SK-N-SH (cell line): ENCODE data around the gene MYH11. TPM values are rescaled to one million over a fixed set of nuclear protein-coding genes. Genes with fewer than 3 reads are reported as not detected.

Source experiments
- CTCF ChIA-PET: fragments of 300-600, 350-600 bp; formaldehyde crosslinking; extraction: SDS; loops from one replicate; lab custom pipeline; 2021; lab: Yijun Ruan, JAX
- POLR2A ChIA-PET: fragments of 350-600 bp; sonication (Branson Sonifier 250); formaldehyde crosslinking; extraction: SDS; loops from one replicate; lab custom pipeline; 2020; ENCODE audit warnings: antibody characterized with exemption, inconsistent platforms; lab: Yijun Ruan, JAX
- DNase-seq: peaks from one replicate; pipeline ENCODE4 v3.0.0; 2012
- H2AFZ ChIP-seq: fragments of 200-600 bp; sonication (generic); 2 replicates; pipeline ENCODE4 v1.8.1; 2016; ENCODE audit warnings: antibody characterized with exemption, mild to moderate bottlenecking, low read depth
- H3F3A ChIP-seq: fragments of 200-600 bp; sonication (generic); replicated peaks from 2 replicates; pipeline ENCODE3; 2016; ENCODE audit warnings: antibody characterized with exemption, mild to moderate bottlenecking; ENCODE audit not compliant: insufficient read depth
- H3K27ac ChIP-seq, 2 experiments: fragments of 200-500 bp in 1 of 2; fragments of 200-600 bp in 1 of 2; sonication (Bioruptor generic) in 1 of 2; sonication (generic), shearing (Covaris generic) in 1 of 2; 2 replicates each; pipeline versions ENCODE4 v1.5.1 to v1.6.1; 2014 to 2016; ENCODE audit warnings: low read depth in 2 of 2, inconsistent platforms in 1 of 2, low read length in 1 of 2, mild to moderate bottlenecking in 1 of 2, mixed read lengths in 1 of 2
- H3K27me3 ChIP-seq: fragments of 200-600 bp; sonication (generic), shearing (Covaris generic); 2 replicates; pipeline ENCODE4 v1.6.1; 2016; ENCODE audit warnings: mixed run types; ENCODE audit not compliant: insufficient read depth
- H3K36me3 ChIP-seq, 2 experiments: fragments of 200-500 bp in 1 of 2; fragments of 200-600 bp in 1 of 2; sonication (Bioruptor generic) in 1 of 2; sonication (generic) in 1 of 2; replicated peaks in 1 of 2; 2 replicates each; pipeline versions ENCODE3 to v1.5.1; 2014 to 2016; ENCODE audit warnings: low read length in 1 of 2, mild to moderate bottlenecking in 1 of 2; ENCODE audit not compliant: insufficient read depth in 2 of 2, control insufficient read depth in 1 of 2
- H3K4me1 ChIP-seq, 2 experiments: fragments of 200-500 bp in 1 of 2; fragments of 200-600 bp in 1 of 2; sonication (Bioruptor generic) in 1 of 2; sonication (generic), shearing (Covaris generic) in 1 of 2; 2 replicates each; pipeline versions ENCODE4 v1.5.1 to v1.6.1; 2014 to 2016; ENCODE audit warnings: low read depth in 1 of 2, low read length in 1 of 2, mixed run types in 1 of 2; ENCODE audit not compliant: insufficient read depth in 2 of 2, control insufficient read depth in 1 of 2
- H3K4me2 ChIP-seq: fragments of 200-600 bp; sonication (generic), shearing (Covaris generic); 2 replicates; pipeline ENCODE4 v1.6.1; 2017; ENCODE audit warnings: mixed run types
- H3K4me3 ChIP-seq, 2 experiments: fragments of 200-500 bp in 1 of 2; fragments of 200-600 bp in 1 of 2; sonication (Bioruptor generic) in 1 of 2; sonication (generic), shearing (Covaris generic) in 1 of 2; 2 replicates each; pipeline versions ENCODE4 v1.5.1 to v1.8.1; 2014 to 2016; ENCODE audit warnings: low read depth in 2 of 2, inconsistent platforms in 1 of 2, low read length in 1 of 2, mild to moderate bottlenecking in 1 of 2, mixed read lengths in 1 of 2, moderate library complexity in 1 of 2
- H3K79me2 ChIP-seq: fragments of 200-600 bp; sonication (generic); 2 replicates; pipeline ENCODE4 v1.8.1; 2017; ENCODE audit warnings: mild to moderate bottlenecking; ENCODE audit not compliant: insufficient read depth
- H3K9ac ChIP-seq: fragments of 200-600 bp; sonication (generic); 2 replicates; pipeline ENCODE4 v1.6.1; 2017; ENCODE audit warnings: mixed run types
- H3K9me2 ChIP-seq: fragments of 200-600 bp; sonication (generic); 2 replicates; pipeline ENCODE4 v1.6.1; 2017; ENCODE audit warnings: mixed run types
- H3K9me3 ChIP-seq: fragments of 200-600 bp; sonication (generic); 2 replicates; pipeline ENCODE4 v1.6.1; 2017; ENCODE audit warnings: mixed run types, mild to moderate bottlenecking, moderate library complexity
- H4K20me1 ChIP-seq: fragments of 200-600 bp; sonication (generic); 2 replicates; pipeline ENCODE4 v1.6.1; 2017; ENCODE audit warnings: mild to moderate bottlenecking, mixed run types; ENCODE audit not compliant: insufficient read depth
- ELF1 ChIP-seq: IDR thresholded peaks from 2 replicates; pipeline ENCODE4 v1.4.0; 2012
- EP300 ChIP-seq, 2 experiments: IDR thresholded peaks; 2 replicates each; pipeline versions ENCODE4 v1.4.0 to v1.6.1; 2012; ENCODE audit warnings: borderline replicate concordance in 1 of 2, low read depth in 1 of 2, low read length in 1 of 2
- FOSL2 ChIP-seq: IDR thresholded peaks from 2 replicates; pipeline ENCODE4 v1.4.0; 2012; ENCODE audit warnings: low read depth, mild to moderate bottlenecking, moderate library complexity, borderline replicate concordance
- FOXJ3 ChIP-seq: sonication (generic); formaldehyde crosslinking; IDR thresholded peaks from 2 replicates; pipeline ENCODE4 v1.5.1; 2020; ENCODE audit warnings: mild to moderate bottlenecking, missing genetic modification reagents
- FOXM1 ChIP-seq: IDR thresholded peaks from 2 replicates; pipeline ENCODE4 v1.4.0; 2012; ENCODE audit warnings: low read depth, mild to moderate bottlenecking
- GABPA ChIP-seq: IDR thresholded peaks from 2 replicates; pipeline ENCODE4 v1.4.0; 2012; ENCODE audit warnings: low read depth, mild to moderate bottlenecking
- IRF3 ChIP-seq: fragments of 150-350 bp; IDR thresholded peaks from 2 replicates; pipeline ENCODE4 v1.6.1; 2016; ENCODE audit warnings: mild to moderate bottlenecking, low read depth, low read length
- JUND ChIP-seq: IDR thresholded peaks from 2 replicates; pipeline ENCODE4 v1.4.0; 2012
- MAX ChIP-seq: IDR thresholded peaks from 2 replicates; pipeline ENCODE4 v1.4.0; 2012; ENCODE audit warnings: low read depth
- MXI1 ChIP-seq: IDR thresholded peaks from 2 replicates; pipeline ENCODE4 v1.6.1; 2012; ENCODE audit warnings: mild to moderate bottlenecking, low read depth, low read length, improper control_type of control experiment
- NFIC ChIP-seq: IDR thresholded peaks from 2 replicates; pipeline ENCODE4 v1.4.0; 2012; ENCODE audit warnings: borderline replicate concordance
- RAD21 ChIP-seq: IDR thresholded peaks from 2 replicates; pipeline ENCODE4 v1.6.1; 2012; ENCODE audit warnings: mild to moderate bottlenecking, low read length
- RCOR1 ChIP-seq: fragments of 150-350 bp; IDR thresholded peaks from 2 replicates; pipeline ENCODE4 v1.6.1; 2017; ENCODE audit warnings: antibody characterized with exemption, low read length
- RFX5 ChIP-seq: IDR thresholded peaks from 2 replicates; pipeline ENCODE4 v1.6.1; 2012; ENCODE audit warnings: mild to moderate bottlenecking, improper control_type of control experiment, low read length
- RXRA ChIP-seq: IDR thresholded peaks from 2 replicates; pipeline ENCODE4 v1.4.0; 2012; ENCODE audit warnings: low read depth, mild to moderate bottlenecking, borderline replicate concordance
- SMC3 ChIP-seq: IDR thresholded peaks from 2 replicates; pipeline ENCODE4 v1.6.1; 2012; ENCODE audit warnings: low read depth, low read length, improper control_type of control experiment
- TAF1 ChIP-seq: IDR thresholded peaks from 2 replicates; pipeline ENCODE4 v1.6.1; 2012; ENCODE audit warnings: low read depth, mild to moderate bottlenecking, low read length, moderate library complexity, borderline replicate concordance
- YY1 ChIP-seq: IDR thresholded peaks from 2 replicates; pipeline ENCODE4 v1.4.0; 2012; ENCODE audit warnings: low read depth, mild to moderate bottlenecking
- WGBS: methylation state at CpG from one replicate; pipeline ENCODE4 v1.1.6; 2017; ENCODE audit warnings: low lambda C conversion rate; 5-methylcytosine and 5-hydroxymethylcytosine counted together
- polyA plus RNA-seq, 3 experiments: library from polyadenylated mRNA; depleted of rRNA; stranded (reverse); fragments of >200 nt; gene quantifications; 2 replicates each; pipeline ENCODE4 v1.2.3, GENCODE V29; 2012
- TF ChIP-seq, protein P1 (sequence below): IDR thresholded peaks from 2 replicates; pipeline ENCODE4 v1.6.1; 2012; ENCODE audit warnings: mild to moderate bottlenecking, low read depth, low read length, moderate library complexity
- TF ChIP-seq, protein P2 (sequence below): IDR thresholded peaks from 2 replicates; pipeline ENCODE4 v1.4.0; 2012; ENCODE audit warnings: low read depth, borderline replicate concordance
- TF ChIP-seq, protein P3 (sequence below): IDR thresholded peaks from 2 replicates; pipeline ENCODE4 v1.4.0; 2012; ENCODE audit warnings: low read depth, borderline replicate concordance
- TF ChIP-seq, protein P4 (sequence below): IDR thresholded peaks from 2 replicates; pipeline ENCODE4; 2012

The MYH11 gene
- polyA plus RNA-seq, 1 of the 3 experiments (the other 2 are of a cell fraction), result 0.02 TPM

DNA sequence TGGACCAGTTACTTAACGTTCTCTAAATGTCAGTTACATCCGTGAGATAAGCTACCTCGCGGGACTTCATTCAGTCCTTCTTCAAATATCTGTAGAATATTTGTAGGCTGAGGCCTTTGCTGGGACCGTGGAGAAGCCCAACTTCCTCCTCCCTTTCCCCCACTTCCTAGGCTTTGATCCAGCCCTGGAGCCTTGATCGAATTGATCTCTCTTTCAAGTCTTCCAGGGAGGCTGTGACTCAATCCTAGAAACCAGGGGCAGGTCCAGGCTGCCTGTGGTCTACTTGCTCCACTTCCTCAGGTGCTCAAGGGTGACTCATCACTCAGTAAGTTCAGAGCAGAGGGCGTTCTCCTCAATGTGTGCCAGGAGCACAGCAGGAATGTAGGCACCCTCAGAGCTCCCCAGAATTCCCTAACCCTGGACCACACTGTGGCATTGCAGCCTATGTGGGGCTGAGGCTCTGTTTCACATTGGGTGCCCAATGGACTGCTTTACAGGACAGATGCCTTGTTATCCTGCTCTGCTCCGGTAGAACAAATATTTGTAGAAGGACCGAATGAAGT lies 42.8 kb upstream of the MYH11 start (continued):
- TF ChIP-seq IRF3 (no peak), MAX (no peak), JUND (peak; percentile 65), EP300 (IDR thresholded peaks at IDR 0.05; ENCODE audit: borderline replicate concordance in 1 of 2, low read depth in 1 of 2, low read length in 1 of 2) (no peak), GABPA (peak; percentile 25; the same call in 1 of the 2 replicates), SMC3 (no peak), FOXJ3 (CRISPR knock-in tag) (no peak), RXRA (peak; percentile 38; the same call in 1 of the 2 replicates), ELF1 (0 out of 2 replicates have a peak, but pooled peaks have one; percentile 14)
- TF ChIP-seq, protein P1, sequence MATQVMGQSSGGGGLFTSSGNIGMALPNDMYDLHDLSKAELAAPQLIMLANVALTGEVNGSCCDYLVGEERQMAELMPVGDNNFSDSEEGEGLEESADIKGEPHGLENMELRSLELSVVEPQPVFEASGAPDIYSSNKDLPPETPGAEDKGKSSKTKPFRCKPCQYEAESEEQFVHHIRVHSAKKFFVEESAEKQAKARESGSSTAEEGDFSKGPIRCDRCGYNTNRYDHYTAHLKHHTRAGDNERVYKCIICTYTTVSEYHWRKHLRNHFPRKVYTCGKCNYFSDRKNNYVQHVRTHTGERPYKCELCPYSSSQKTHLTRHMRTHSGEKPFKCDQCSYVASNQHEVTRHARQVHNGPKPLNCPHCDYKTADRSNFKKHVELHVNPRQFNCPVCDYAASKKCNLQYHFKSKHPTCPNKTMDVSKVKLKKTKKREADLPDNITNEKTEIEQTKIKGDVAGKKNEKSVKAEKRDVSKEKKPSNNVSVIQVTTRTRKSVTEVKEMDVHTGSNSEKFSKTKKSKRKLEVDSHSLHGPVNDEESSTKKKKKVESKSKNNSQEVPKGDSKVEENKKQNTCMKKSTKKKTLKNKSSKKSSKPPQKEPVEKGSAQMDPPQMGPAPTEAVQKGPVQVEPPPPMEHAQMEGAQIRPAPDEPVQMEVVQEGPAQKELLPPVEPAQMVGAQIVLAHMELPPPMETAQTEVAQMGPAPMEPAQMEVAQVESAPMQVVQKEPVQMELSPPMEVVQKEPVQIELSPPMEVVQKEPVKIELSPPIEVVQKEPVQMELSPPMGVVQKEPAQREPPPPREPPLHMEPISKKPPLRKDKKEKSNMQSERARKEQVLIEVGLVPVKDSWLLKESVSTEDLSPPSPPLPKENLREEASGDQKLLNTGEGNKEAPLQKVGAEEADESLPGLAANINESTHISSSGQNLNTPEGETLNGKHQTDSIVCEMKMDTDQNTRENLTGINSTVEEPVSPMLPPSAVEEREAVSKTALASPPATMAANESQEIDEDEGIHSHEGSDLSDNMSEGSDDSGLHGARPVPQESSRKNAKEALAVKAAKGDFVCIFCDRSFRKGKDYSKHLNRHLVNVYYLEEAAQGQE, result no peak

DNA sequence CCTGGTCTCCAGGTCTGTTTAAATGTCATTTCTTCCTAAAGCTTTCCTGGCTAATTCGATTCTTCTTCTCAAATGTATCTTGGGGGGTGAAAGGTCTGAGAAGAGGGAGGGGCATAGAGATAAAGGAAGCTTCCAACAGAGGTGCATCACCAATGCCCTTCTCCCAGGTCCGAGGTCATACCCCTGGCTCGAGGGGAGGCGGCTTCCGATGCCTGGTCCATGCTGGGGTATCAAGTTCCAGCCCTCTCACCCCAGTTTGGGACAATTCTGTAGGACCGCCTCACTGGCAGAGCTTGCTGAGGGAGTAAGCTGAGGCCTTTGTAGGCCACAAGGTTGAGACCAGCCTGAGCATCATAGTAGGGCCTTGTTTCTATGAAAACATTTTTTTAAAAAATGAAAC lies 41.8 kb upstream of the MYH11 start:
- Histone ChIP-seq H3F3A (peaks cover 9% of the 10 kb centered on the region), H3K4me1 (no peaks in the 10 kb centered on the region), H3K27ac (no peak overlapping the region), H3K9me2 (no peaks in the 10 kb centered on the region), H2AFZ (no peak overlapping the region), H3K79me2 (no peaks in the 10 kb centered on the region), H3K27me3 (no peaks in the 10 kb centered on the region), H3K9me3 (no peaks in the 10 kb centered on the region), H3K9ac (no peak overlapping the region), H3K4me2 (no peak overlapping the region), H4K20me1 (no peaks in the 10 kb centered on the region), H3K36me3 (no peaks in the 10 kb centered on the region), H3K4me3 (no peak overlapping the region)
- DNase-seq, result no peak
- 96% methylated on average over 2 of the region's 6 CpGs for WGBS
- ChIA-PET POLR2A (no interaction called here), CTCF (no interaction called here)
- no peak for TF ChIP-seq MXI1
- no peak for TF ChIP-seq IRF3
- TF ChIP-seq FOXJ3 (CRISPR knock-in tag), result no peak
- TF ChIP-seq FOXM1, result no peak
- TF ChIP-seq GABPA, result no peak
- TF ChIP-seq RAD21, result no peak
- no peak for TF ChIP-seq TAF1
- TF ChIP-seq SMC3, result no peak
- TF ChIP-seq RFX5, result no peak
- TF ChIP-seq NFIC, result no peak
- TF ChIP-seq, protein P2, sequence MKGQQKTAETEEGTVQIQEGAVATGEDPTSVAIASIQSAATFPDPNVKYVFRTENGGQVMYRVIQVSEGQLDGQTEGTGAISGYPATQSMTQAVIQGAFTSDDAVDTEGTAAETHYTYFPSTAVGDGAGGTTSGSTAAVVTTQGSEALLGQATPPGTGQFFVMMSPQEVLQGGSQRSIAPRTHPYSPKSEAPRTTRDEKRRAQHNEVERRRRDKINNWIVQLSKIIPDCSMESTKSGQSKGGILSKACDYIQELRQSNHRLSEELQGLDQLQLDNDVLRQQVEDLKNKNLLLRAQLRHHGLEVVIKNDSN, result no peak
- no peak for TF ChIP-seq FOSL2
- TF ChIP-seq, protein P3, sequence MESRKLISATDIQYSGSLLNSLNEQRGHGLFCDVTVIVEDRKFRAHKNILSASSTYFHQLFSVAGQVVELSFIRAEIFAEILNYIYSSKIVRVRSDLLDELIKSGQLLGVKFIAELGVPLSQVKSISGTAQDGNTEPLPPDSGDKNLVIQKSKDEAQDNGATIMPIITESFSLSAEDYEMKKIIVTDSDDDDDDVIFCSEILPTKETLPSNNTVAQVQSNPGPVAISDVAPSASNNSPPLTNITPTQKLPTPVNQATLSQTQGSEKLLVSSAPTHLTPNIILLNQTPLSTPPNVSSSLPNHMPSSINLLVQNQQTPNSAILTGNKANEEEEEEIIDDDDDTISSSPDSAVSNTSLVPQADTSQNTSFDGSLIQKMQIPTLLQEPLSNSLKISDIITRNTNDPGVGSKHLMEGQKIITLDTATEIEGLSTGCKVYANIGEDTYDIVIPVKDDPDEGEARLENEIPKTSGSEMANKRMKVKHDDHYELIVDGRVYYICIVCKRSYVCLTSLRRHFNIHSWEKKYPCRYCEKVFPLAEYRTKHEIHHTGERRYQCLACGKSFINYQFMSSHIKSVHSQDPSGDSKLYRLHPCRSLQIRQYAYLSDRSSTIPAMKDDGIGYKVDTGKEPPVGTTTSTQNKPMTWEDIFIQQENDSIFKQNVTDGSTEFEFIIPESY, result no peak
- TF ChIP-seq, protein P4, sequence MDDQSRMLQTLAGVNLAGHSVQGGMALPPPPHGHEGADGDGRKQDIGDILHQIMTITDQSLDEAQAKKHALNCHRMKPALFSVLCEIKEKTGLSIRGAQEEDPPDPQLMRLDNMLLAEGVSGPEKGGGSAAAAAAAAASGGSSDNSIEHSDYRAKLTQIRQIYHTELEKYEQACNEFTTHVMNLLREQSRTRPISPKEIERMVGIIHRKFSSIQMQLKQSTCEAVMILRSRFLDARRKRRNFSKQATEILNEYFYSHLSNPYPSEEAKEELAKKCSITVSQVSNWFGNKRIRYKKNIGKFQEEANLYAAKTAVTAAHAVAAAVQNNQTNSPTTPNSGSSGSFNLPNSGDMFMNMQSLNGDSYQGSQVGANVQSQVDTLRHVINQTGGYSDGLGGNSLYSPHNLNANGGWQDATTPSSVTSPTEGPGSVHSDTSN, result no peak
- TF ChIP-seq RCOR1, result no peak
- TF ChIP-seq YY1, result no peak
